HL-60 (cell line): ENCODE results near the gene RAB5B.
A peak's percentile ranks its signal among the peaks of the same experiment; 100 is the strongest.
"Not testable (repeated sequence)": the region's sequence is repeated elsewhere in the genome, so short reads cannot be mapped to it uniquely, and the experiment has no call there.

Source experiments
- DNase-seq, 2 experiments: peaks; one replicate each; pipeline ENCODE4 v3.0.0-alpha.2; 2010 to 2020; ENCODE audit warnings: low read depth in 1 of 2, low spot score in 1 of 2
- H3K27ac ChIP-seq: fragments of 250-450 bp; sonication (Bioruptor Pico); replicated peaks from 2 replicates; pipeline ENCODE4 v1.5.1; 2020; ENCODE audit warnings: mild to moderate bottlenecking, moderate library complexity
- H3K27me3 ChIP-seq: fragments of 250-450 bp; sonication (Bioruptor Pico); 2 replicates; pipeline ENCODE4 v1.5.1; 2021; ENCODE audit warnings: mild to moderate bottlenecking, moderate library complexity; ENCODE audit not compliant: insufficient read depth, poor library complexity, severe bottlenecking
- H3K4me3 ChIP-seq: replicated peaks from 2 replicates; pipeline ENCODE4 v1.5.1; 2011; ENCODE audit warnings: mild to moderate bottlenecking, control low read depth, low read length; ENCODE audit not compliant: insufficient read depth
- CTCF ChIP-seq: IDR thresholded peaks from one replicate; pipeline ENCODE4 v1.5.1; 2011; ENCODE audit warnings: low read length, control low read depth, inconsistent platforms; ENCODE audit not compliant: insufficient read depth
- GABPA ChIP-seq: IDR thresholded peaks from 2 replicates; pipeline ENCODE4 v1.6.1; 2012; ENCODE audit warnings: low read depth
- POLR2AphosphoS5 ChIP-seq: IDR thresholded peaks from 2 replicates; pipeline ENCODE4 v1.6.1; 2012; ENCODE audit warnings: low read depth
- REST ChIP-seq: IDR thresholded peaks from 2 replicates; pipeline ENCODE4 v1.6.1; 2012; ENCODE audit warnings: low read depth; ENCODE audit not compliant: insufficient replicate concordance
- SPI1 ChIP-seq: IDR thresholded peaks from 2 replicates; pipeline ENCODE4 v1.6.1; 2012; ENCODE audit warnings: low read depth, mild to moderate bottlenecking, borderline replicate concordance

Gene RAB5B

GRCh38 chr12:56003376-56003775 is 29.5 kb downstream of the RAB5B start:
- peak in 1 of 2 experiments; percentile 37 for DNase-seq
- not testable (repeated sequence) for H3K4me3 ChIP-seq, H3K27ac ChIP-seq, H3K27me3 ChIP-seq
- TF ChIP-seq SPI1: peak; percentile 58; the same call in 1 of the 2 replicates

- Histone ChIP-seq H3K27me3 (no peaks in the 10 kb centered on the region), H3K4me3 (no peak overlapping the region), H3K27ac (no peak overlapping the region)
- TF ChIP-seq POLR2AphosphoS5 (no peak), GABPA (no peak), SPI1 (no peak), CTCF (no peak), REST (no peak)
- DNase-seq: no peak
Observed at GRCh38 chr12:56004211-56004610, 30.3 kb downstream of the RAB5B start.

- no peak for TF ChIP-seq REST
- TF ChIP-seq POLR2AphosphoS5: no peak
- no peak for TF ChIP-seq GABPA
- TF ChIP-seq SPI1: no peak
- TF ChIP-seq CTCF: no peak
- Histone ChIP-seq H3K4me3 (peak overlapping the region; percentile 81), H3K27me3 (no peaks in the 10 kb centered on the region), H3K27ac (peak overlapping the region; percentile 48)
- peak in 1 of 2 experiments; percentile 23 for DNase-seq
Observed at GRCh38 chr12:56007564-56008559, 34.0 kb downstream of the RAB5B start.

- H3K4me3 ChIP-seq: no peak overlapping the region
- no peak for DNase-seq
- H3K27ac ChIP-seq: no peak overlapping the region
- no peaks in the 10 kb centered on the region for H3K27me3 ChIP-seq
- TF ChIP-seq SPI1: no peak
- TF ChIP-seq CTCF: no peak
Observed at GRCh38 chr12:56010111-56010570, 36.3 kb downstream of the RAB5B start.
